HG02840 (cell line): Measurements from ENCODE around the gene WDFY1.

Experiments
- ATAC-seq: cut with Tn5 transposase; IDR thresholded peaks from one replicate; pipeline ENCODE4 v1.9.1; 2021; ENCODE audit warnings: mild to moderate bottlenecking, moderate library complexity, moderate number of reproducible peaks; ENCODE audit not compliant: unreplicated experiment, low FRiP score

Gene WDFY1

DNA sequence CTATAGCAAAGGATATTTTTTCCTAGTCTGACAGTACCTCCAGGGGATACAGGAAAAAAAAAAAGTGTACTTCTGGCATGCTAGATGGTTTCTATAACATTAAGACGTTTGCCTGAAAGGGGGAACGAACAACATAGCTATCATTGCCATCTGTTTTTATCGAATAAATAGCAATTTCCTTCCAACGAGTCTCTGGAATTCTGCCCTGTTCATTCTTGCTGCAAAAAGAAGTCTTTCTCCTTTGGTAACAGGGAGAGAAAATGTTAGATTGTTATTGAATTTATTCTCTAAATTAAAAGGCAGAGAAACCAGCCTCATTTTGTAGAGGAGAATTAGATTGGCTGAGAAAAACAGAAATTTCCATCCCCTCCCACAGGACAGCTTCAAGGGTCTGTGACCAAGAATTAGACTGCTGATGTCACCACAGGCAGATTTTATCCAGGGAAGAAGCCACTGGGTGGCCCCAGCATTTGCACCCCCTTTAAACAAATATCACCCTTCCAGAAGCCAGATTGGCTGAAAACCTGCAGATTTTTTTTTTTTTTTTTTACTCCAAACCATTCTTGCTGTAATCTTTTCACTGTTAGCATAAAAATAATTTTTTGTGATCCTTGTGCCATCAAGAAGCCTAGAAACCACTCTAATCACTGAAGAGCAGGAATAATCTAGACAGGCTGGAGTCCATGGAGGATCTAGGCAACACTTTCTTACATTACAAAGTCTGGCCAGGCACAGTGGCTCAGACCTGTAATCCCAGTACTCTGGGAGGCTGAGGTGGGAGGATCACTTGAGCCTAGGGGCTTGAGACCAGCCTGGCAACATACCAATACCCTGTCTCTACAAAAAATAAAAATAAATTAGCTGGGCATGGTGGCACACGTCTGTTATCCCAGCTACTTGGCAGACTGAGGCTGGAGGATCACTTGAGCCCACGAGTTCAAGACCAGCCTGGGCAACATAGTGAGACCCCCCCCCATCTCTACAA is 12.0 kb downstream of the WDFY1 start:
- no peak for ATAC-seq

DNA sequence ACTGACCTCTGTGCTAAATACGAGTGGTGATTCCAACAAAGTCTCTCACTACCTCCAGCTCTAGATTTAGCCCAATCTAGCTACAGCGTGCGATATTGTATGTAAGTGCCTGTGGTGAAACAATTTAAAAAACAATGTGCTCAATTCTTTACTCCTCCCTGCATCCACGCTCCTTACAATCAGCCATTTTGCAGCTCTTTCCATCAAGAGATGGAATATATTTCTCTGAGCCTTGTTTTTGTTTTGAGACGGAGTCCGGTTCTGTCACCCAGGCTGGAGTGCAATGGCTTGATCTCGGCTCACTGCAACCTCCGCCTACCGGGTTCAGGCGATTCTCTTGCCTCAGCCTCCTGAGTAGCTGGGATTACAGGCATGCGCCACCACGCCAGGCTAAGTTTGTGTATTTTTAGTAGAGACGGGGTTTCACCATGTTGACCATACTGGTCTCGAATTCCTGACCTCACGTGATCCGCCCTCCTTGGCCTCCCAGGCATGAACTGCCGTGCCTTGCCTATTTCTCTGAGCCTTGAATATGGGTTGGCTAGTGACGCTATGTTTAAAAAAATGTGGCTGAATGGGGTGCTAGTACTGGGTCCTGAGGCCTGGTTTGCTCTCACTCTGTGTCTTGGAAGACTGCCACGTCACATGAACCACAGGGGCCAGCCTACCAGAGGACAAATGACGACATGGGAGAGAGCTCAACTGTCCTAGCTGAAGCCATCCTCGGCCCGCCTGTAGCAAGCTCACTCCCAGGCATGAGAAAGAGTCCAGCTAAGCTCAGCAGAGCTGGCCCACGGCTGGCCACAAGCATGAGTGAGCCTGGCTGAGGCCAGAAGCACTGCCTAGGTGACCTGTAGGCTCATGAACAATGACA is 14.8 kb downstream of the WDFY1 start:
- no peak for ATAC-seq

DNA sequence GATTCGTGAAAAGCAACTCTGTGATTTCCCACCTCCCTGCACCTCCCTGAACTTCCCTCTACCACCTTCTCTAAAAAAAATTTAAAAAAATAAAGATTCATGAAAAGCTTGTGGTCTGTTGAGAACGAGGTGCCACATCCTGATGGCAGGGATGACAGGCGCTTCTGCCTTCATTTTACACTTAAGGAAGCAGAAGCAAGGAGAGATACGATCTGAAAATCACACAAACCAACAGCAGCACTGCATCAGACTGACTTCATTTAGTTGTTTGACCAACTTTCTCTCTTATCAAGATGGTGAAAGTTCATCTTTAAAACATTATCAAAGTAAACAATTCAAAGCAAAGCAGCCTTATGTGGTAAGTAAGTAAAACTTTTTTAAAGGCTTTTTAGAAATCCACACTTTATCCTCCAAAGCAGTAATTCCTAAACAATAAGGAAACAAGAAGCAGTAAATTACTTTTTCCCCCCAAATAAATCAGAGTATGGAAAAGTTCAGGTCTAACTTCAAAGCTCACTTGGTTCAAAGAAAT is 15.5 kb downstream of the WDFY1 start:
- ATAC-seq, result no peak

DNA sequence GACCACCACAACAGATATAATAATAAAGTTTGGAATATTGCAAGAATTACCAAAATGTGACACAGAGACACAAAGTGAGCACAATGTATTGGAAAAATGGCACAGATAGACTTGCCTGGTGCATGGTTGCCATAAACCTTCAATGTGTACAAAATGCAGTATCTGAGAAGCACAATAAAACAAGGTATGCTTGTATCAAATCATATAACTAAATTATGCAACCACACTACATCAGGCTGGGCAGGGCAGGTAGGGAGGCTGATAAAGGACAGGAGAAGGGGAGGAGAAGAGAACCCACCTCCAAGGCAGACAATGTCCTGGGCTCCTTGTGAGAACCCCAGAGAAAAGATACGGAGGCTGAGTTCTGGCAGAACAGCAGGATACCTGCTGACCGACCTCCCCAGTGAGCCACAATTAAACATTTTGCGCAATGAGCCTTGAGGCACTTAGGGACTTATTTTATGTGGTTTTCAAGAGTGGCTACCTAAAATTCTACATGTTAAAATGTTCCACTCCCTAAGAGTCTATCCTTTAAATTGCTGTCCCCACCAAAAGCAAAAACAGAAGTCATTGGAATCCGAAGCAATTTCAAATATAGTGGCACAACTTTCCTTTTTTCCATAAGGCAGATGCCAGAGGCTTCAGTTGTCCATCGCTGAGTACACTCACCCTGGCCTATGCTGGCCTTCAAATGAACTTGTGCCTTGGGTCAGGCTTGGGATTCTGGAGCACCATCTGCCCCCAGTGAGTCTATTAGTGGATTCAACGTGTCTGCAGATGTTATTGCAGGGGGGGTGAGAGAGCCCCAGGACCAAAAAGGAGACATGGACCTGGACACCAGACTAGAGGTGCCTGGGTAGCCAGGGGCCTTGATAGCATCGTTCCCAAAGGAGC is 16.8 kb downstream of the WDFY1 start:
- no peak for ATAC-seq

DNA sequence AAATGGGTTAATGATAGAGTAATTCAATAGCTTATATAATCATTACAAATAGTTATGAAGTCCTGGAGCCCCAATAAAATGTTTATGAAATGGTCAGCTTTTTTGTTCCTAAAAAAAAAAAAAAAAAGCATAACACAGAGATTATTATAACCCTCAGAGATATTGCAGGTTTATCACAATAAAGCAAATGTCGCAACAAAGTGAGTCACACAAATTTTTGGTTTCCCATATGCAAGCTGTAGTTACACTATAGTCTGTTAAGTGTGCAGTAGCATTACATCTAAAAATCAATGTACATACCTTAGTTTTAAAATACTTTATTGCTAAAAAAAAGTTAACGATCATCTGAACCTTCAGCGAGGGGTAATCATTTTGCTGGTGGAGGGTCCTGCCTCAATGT is 20.0 kb downstream of the WDFY1 start:
- no peak for ATAC-seq

DNA sequence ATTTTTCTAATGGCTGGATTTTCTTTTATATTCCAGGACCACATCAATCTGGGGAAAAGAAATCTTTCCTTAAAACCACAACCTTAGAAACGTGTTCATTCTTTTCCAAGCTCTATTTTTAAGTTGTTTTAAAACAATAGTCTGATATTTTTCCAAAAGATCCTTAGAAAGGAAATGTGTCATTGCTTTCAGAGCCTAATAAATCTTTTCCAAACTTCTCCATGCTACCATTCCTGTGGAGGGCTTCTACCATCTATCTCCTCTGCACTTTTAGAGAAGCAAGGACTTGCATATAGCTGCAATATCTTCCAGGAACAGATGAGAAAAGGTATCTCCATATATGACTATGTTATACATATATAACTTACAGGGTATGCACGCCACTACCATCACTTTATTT is 21.2 kb downstream of the WDFY1 start:
- ATAC-seq, result no peak

DNA sequence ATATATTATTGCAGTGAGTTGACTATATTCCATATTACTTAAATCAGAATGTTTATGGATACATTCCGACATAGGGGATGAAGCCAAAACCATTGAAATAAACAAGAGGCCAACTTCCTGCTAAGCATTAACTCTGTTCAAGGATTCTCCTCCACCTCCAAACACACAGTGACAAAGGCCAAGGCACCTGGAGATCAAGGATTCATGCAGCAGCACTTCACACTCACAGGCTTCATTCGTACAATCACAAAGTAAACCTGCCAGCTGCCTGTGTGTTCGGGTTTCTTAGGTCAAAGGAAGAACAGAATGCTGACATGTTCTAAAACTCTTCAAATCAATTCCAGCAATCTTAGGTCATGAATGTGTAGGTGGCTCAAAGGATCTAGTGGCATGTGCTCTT is 22.8 kb downstream of the WDFY1 start:
- no peak for ATAC-seq

DNA sequence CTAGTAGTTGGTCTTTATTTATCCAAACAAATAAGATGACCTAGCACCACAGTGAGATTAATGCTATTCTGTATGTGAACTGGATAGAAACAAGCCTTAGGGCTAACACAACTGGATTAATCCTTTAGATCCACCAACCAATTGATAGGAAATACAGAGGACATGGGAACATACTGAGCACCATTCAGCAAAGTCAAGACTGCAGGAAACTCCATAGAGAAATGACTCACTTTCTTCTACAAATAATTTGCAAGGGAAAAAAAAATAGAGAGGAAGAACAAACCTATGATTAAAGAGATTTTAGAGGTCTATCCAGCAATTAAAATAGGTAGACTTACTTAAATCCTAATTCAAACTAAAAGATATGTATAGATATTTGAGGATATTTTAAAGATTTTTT is 23.9 kb downstream of the WDFY1 start:
- ATAC-seq, result no peak

DNA sequence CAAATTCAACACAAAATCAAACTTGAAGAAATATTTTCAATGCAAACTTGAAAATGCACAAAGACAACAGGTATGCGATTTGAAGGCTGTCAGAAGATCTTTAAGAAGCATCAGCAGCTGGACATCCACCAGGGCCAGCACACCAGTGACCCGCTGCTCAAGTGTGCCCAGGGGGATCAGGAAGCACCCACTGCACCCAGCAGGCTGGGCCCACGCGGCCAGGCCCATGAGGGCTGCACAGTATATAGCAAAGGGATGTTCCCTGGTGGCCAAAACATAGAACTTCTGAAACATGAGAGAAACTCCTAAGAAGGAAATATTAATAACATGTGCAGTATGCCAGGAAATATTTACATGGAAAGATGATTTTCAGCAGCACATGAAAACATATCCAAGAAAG is 25.0 kb downstream of the WDFY1 start:
- ATAC-seq, result no peak

DNA sequence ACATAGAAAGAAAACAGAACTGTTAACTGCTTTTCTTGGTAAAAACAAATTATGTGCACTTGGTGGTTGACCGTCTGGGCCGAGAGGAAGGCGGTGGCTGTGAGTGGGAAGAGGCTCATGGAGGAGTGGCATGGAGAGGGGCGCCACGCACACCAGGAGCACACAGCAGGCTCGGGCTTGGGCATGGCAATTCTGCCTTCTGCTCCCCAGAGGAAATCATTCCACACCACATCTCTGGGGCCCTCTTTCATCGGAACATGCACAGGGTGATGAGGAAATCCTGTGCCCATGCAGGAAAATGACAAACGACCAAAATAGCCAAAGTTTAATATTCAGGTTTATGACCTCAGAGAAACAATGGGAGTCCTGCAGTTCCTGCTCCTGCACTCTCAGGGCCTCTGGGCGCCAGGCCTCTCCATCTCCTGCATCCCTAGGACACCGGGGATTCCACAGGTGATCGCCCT is 26.4 kb downstream of the WDFY1 start:
- no peak for ATAC-seq

DNA sequence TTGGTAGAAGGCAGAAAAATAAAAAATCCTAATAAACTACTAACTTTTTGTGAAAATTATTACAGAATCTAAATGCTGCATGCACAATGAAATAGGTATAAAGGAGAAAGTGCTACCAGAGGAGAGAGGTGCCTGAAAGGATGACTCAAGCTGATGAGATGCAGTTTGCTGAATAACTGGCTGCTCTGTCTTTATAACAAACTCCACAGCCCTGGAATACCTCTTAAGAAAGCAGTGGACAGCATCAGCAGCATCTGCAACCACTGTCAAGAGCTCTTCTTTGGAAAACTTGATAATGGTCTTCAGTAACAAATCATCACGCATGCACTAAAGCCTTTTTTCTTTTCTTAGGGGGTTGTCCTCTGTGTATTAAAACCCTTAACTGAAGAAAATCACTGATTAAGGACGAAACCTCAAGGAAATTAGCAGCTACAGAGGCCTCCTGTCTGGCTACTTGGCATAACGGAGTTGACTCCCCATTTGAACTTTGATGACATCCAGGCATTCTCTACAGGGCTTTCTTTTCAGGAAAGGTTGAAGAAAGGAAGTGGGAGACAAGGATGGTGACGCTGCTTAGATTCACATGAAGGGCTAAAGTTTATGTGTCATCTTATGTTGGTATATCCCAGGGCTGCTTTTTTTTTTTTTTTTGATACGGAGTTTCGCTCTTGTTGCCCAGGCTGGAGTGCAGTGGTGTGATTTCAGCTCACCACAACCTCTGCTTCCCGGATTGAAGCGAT is 28.8 kb downstream of the WDFY1 start:
- no peak for ATAC-seq

DNA sequence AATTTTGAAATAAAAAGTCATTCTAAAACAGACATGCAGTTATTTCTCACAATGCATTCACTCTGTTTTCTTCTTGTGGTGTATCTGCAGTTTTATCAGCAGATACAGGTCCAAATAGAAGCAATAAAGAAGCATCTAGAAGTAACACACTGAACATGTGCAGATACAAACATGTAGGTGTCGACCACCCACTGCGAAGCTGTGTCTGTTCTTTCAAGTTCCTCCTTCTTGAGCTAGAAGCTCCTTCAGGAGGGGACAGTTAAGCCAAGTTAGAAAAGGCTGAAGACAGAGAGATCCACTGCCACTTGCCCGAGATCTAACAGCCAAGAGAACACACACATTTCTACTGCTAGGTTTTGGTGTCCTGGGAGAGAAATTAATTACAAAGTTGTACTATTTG is 30.1 kb downstream of the WDFY1 start:
- ATAC-seq, result no peak

DNA sequence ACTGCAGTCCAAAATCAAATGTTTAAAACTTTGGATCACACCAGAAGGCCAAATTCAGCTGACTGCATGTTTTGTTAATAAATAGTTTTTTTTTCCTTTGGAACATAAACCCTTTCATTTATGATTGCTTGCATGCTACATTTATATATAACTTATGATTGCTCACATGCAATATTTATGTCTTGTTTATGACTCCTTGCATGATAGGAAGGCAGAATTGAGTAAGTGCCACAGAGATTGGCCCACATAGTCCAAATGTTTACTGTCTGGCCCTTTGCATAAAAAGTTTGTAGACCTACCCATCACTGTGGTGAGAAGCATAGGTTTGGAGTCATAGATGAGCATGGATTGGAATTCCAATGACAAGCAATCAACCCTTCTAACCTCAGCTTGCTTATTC is 30.8 kb downstream of the WDFY1 start:
- ATAC-seq, result no peak

DNA sequence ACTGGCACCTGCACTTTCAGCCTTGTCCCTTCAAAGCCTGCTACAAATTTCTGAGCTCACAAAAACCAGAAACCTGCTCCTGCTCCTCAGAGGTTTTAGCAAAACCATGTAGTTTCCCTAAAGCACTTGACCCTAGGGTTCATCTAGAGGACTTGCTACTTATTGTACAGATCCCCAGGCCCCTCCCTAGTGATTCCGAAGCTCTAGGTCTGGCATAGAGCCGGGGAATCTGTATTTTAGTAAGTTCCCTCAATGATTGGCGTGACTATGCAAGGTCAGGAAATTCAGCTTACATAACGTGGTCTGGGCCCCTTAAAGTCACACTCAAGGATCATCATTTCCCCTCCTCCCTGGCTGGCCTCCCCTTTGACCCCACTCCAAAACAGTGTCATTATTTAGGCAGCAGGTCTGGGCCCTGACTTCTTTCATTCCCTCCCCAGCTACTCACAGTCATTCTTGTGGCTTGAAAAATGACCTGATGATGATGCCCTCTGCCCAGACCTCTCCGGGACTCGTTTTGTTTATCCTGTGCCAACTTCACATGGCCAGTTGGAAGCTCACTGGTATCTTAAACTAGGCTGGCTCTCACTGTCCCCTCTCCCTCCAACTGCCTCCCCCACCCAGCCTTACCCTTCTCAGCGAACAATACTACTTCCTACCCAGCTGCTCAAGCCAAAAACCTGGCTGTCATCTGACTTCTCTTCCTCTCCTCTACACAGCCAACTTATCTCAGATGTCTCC is 36.0 kb downstream of the WDFY1 start:
- no peak for ATAC-seq

DNA sequence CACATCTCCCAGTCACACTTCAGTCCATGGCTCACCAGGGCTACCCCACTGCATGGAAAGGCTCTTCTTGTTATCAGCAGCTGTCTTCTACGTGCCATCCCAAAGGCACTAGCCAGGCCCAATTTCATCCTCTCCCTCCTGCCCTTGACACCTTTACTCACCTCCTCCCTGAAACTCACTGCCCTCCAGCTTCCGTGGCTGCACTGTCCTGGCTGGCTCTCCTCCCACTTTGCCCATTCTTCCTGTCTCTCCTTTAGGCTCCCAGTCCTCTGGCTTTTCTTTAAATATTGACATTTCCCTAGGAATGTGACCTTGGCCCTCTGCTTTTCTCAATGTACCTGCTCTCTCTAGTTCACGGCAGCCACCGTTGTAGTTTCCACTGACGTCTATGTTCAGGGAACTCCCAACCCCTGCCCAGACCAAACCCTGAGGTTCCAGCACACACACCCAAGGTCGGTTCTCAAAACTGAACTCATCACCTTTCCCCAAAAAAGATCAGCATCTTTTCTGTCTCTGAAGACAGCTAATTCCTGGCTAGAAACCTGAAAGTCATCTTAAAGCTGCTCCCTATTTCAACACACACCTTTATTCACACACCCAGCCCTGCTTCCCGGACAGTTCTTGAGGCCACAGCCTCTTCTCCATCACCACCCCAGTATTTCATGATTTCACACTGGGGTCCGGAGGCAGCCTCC is 36.7 kb downstream of the WDFY1 start:
- no peak for ATAC-seq

DNA sequence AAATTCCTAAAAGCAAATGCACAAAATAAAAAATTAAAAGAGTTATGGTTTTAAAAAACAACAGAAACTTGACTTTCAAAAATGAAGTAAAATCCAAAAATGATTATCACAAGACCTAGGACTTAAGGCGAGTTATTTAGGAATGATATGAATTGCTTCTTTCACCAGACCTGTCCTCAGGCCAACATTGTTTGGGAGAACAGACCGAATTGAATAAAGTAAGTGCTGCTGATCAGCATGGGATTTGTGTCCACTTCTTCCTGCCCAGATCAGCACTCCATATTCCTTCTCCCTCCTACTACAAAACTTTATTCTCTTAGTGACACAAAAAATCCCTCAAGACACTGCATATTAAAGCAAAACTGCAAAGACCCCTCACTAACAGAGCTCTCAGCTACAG is 39.1 kb downstream of the WDFY1 start:
- no peak for ATAC-seq

DNA sequence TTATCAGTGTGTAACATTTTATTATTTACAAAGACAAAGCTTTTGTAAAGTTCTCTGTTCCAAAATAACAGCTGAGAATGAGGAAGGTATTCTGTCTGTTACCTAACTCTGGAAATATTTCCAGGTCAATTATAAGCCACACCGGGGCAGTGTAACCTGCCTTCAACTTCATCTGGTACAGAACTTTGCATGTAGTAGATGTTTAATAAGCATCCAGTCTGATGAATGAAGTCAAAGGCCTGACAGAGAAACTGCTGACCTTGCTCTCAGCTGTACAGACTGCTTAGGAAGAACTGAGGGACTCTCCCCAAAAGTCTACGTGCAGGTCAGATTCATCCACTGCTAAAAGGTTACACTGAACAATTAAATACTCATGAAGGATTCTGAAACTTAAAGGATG is 43.3 kb downstream of the WDFY1 start:
- no peak for ATAC-seq

DNA sequence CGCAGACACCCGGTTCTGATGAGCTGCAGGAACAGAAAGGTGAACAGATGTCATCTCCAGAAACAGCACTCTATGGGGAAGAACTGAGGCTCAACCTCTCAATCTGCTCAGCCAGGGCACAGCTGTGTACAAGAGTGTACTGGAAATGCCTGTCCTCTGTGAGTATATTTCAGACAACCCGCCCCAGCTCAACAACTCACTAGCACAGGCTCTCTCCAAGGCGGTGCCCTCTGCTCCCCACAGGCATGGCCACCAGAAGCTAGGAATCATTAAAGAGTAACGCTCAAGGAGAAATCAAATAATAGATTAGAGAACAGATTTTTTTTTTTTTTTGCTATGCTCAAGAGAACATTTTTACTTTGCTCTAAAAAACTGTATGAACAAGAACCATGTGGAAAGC is 43.8 kb downstream of the WDFY1 start:
- no peak for ATAC-seq
